ENCODE results near the gene KCNJ16. TPM values are rescaled to one million over a fixed set of nuclear protein-coding genes. Genes with fewer than 3 reads are reported as not detected.

KCNJ16 gene
- total and polyA plus RNA-seq, 4 donors = 0.35 to 4.0 (median 1.3) TPM

- Histone ChIP-seq H3K4me1 (ENCODE audit: control insufficient read depth in 5 of 5, insufficient read depth in 5 of 5, low read length in 5 of 5) (no peaks in the 10 kb centered on the region), H3K36me3 (ENCODE audit: control insufficient read depth in 4 of 4, insufficient read depth in 4 of 4, low read length in 4 of 4) (no peaks in the 10 kb centered on the region), H3K27me3 (ENCODE audit: control insufficient read depth in 3 of 3, insufficient read depth in 3 of 3, low read length in 2 of 3) (no peaks in the 10 kb centered on the region), H3K9me3 (ENCODE audit: control insufficient read depth in 4 of 4, insufficient read depth in 3 of 4, low read length in 3 of 4) (no peaks in the 10 kb centered on the region), H3K27ac (ENCODE audit: low read depth in 1 of 2, low read length in 1 of 2) (no peak overlapping the region), H3K4me3 (no peak overlapping the region), H3K9ac (ENCODE audit: insufficient read depth in 1 of 2, low read length in 2 of 2) (no peak overlapping the region)
- ATAC-seq (ENCODE audit: insufficient read depth, low FRiP score) = no peak
- DNase-seq = peak in 2 of 3 donors; percentile 16 to 59
- no peak for TF ChIP-seq CTCF (IDR thresholded peaks at IDR 0.05; ENCODE audit: control extremely low read depth, extremely low read depth)
- 69 to 78% methylated on average over 7 of the region's 7 CpGs for WGBS, 2 donors
Observed at GRCh38 chr17:70110443-70110880, 35.4 kb downstream of the KCNJ16 start.

- no peak for TF ChIP-seq CTCF (IDR thresholded peaks at IDR 0.05; ENCODE audit: control extremely low read depth, extremely low read depth)
- 79 to 86% methylated on average over 4 of the region's 4 CpGs for WGBS, 2 donors
- no peaks in the 10 kb centered on the region for H3K9me3 ChIP-seq (ENCODE audit: control insufficient read depth in 4 of 4, insufficient read depth in 3 of 4, low read length in 3 of 4)
- DNase-seq (no peak), ATAC-seq (ENCODE audit: insufficient read depth, low FRiP score) (no peak)
- no peaks in the 10 kb centered on the region for H3K36me3 ChIP-seq (ENCODE audit: control insufficient read depth in 4 of 4, insufficient read depth in 4 of 4, low read length in 4 of 4)
- no peaks in the 10 kb centered on the region for H3K4me1 ChIP-seq (ENCODE audit: control insufficient read depth in 5 of 5, insufficient read depth in 5 of 5, low read length in 5 of 5)
- H3K4me3 ChIP-seq = no peak overlapping the region
- H3K27ac ChIP-seq (ENCODE audit: low read depth in 1 of 2, low read length in 1 of 2) = no peak overlapping the region
- H3K9ac ChIP-seq (ENCODE audit: insufficient read depth in 1 of 2, low read length in 2 of 2) = no peak overlapping the region
- no peaks in the 10 kb centered on the region for H3K27me3 ChIP-seq (ENCODE audit: control insufficient read depth in 3 of 3, insufficient read depth in 3 of 3, low read length in 2 of 3)
Observed at GRCh38 chr17:70111201-70111600, 36.2 kb downstream of the KCNJ16 start.

GRCh38 chr17:70114405-70114804 is 39.4 kb downstream of the KCNJ16 start:
- ATAC-seq (ENCODE audit: insufficient read depth, low FRiP score) = no peak
- H3K9ac ChIP-seq (ENCODE audit: insufficient read depth in 1 of 2, low read length in 2 of 2) = no peak overlapping the region
- H3K4me1 ChIP-seq (ENCODE audit: control insufficient read depth in 5 of 5, insufficient read depth in 5 of 5, low read length in 5 of 5) = peaks cover 0 to under 1% (median 0%) of the 10 kb centered on the region in 5 donors
- DNase-seq = no peak
- no peak overlapping the region for H3K4me3 ChIP-seq
- peaks cover 0 to 3% (median 0%) of the 10 kb centered on the region in 4 donors for H3K9me3 ChIP-seq (ENCODE audit: control insufficient read depth in 4 of 4, insufficient read depth in 3 of 4, low read length in 3 of 4)
- no peak for TF ChIP-seq CTCF (IDR thresholded peaks at IDR 0.05; ENCODE audit: control extremely low read depth, extremely low read depth)
- H3K27ac ChIP-seq (ENCODE audit: low read depth in 1 of 2, low read length in 1 of 2) = no peak overlapping the region
- 90 to 96% methylated on average over 2 of the region's 2 CpGs for WGBS, 2 donors
- no peaks in the 10 kb centered on the region for H3K36me3 ChIP-seq (ENCODE audit: control insufficient read depth in 4 of 4, insufficient read depth in 4 of 4, low read length in 4 of 4)
- H3K27me3 ChIP-seq (ENCODE audit: control insufficient read depth in 3 of 3, insufficient read depth in 3 of 3, low read length in 2 of 3) = no peaks in the 10 kb centered on the region

GRCh38 chr17:70115126-70115525 is 40.1 kb downstream of the KCNJ16 start:
- TF ChIP-seq CTCF (IDR thresholded peaks at IDR 0.05; ENCODE audit: control extremely low read depth, extremely low read depth) = no peak
- ATAC-seq (ENCODE audit: insufficient read depth, low FRiP score) = no peak
- DNase-seq = no peak
- H3K27me3 ChIP-seq (ENCODE audit: control insufficient read depth in 3 of 3, insufficient read depth in 3 of 3, low read length in 2 of 3) = no peaks in the 10 kb centered on the region
- H3K27ac ChIP-seq (ENCODE audit: low read depth in 1 of 2, low read length in 1 of 2) = no peak overlapping the region
- H3K9ac ChIP-seq (ENCODE audit: insufficient read depth in 1 of 2, low read length in 2 of 2) = no peak overlapping the region
- no peaks in the 10 kb centered on the region for H3K36me3 ChIP-seq (ENCODE audit: control insufficient read depth in 4 of 4, insufficient read depth in 4 of 4, low read length in 4 of 4)
- H3K9me3 ChIP-seq (ENCODE audit: control insufficient read depth in 4 of 4, insufficient read depth in 3 of 4, low read length in 3 of 4) = peaks cover 0 to 4% (median 0%) of the 10 kb centered on the region in 4 donors
- peaks cover 0 to 2% (median 0%) of the 10 kb centered on the region in 5 donors for H3K4me1 ChIP-seq (ENCODE audit: control insufficient read depth in 5 of 5, insufficient read depth in 5 of 5, low read length in 5 of 5)
- H3K4me3 ChIP-seq = no peak overlapping the region

Measured in lung (tissue), 12 donors.